ENCODE results near the gene GULP1.

GULP1 gene

DNA sequence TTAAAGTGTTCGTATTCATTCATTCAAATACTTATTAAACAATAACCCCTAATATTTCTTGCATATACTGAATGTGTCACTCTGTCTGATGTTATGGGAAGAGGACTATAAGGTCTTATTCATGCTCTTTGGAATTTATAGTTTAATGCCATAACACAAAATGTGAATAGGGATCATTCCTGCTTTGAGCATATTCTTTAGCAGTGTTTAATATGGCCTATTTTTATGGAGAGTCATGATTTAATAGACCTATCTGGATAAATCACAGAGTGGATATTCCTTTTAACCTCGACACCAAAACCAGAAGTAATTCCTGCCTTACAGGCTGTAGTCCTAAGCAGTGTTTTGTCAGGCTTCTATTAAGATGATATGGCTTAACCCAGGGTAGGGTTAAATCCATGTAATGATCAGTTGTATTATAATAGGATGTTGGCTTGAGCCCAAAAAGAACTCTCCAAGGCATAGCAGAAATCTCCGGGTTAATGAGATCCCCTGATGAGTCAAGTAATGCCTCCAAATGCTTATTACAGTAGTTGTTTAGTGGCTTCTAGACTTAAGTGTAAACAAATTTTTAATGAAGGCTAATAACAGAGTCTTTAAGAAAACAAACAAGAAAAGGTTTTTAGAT is 54.3 kb downstream of the GULP1 start:
- no peak for DNase-seq
- ChIA-PET CTCF (interaction anchor here (1.9 kb wide), 1 partner anchor 54 kb away, joined by 4 read pairs; the partner anchor contains the start of gene GULP1), POLR2A (no interaction called here)
- WGBS (ENCODE audit: insufficient coverage) = 100% methylated on average over 1 of the region's 3 CpGs
- peaks cover 0 to 8% (median 3%) of the 10 kb centered on the region in 4 experiments for H3K4me1 ChIP-seq (ENCODE audit: control extremely low read depth in 1 of 4, control insufficient read depth in 4 of 4, insufficient read depth in 4 of 4, low read length in 3 of 4)
- H3K27ac ChIP-seq (ENCODE audit: insufficient read depth in 1 of 2, low read depth in 1 of 2, low read length in 2 of 2, poor library complexity in 1 of 2, severe bottlenecking in 2 of 2) = no peak overlapping the region
- H3K27me3 ChIP-seq (replicated peaks in 2 of 5; ENCODE audit: control insufficient read depth in 4 of 5, insufficient read depth in 5 of 5, low read length in 4 of 5) = no peaks in the 10 kb centered on the region
- H3K9me3 ChIP-seq (ENCODE audit: control extremely low read depth in 1 of 5, control insufficient read depth in 4 of 5, insufficient read depth in 2 of 5, low read depth in 1 of 5, low read length in 4 of 5) = no peaks in the 10 kb centered on the region
- H3K4me3 ChIP-seq (ENCODE audit: control insufficient read depth in 1 of 7, extremely low read depth in 1 of 7, insufficient read depth in 4 of 7, low read depth in 2 of 7, low read length in 6 of 7) = no peak overlapping the region
- no peaks in the 10 kb centered on the region for H3K36me3 ChIP-seq (ENCODE audit: control insufficient read depth in 4 of 4, insufficient read depth in 4 of 4, low read length in 3 of 4)

- DNase-seq = no peak
- CTCF ChIA-PET = no interaction called here
- Histone ChIP-seq H3K4me3 (ENCODE audit: control insufficient read depth in 1 of 7, extremely low read depth in 1 of 7, insufficient read depth in 4 of 7, low read depth in 2 of 7, low read length in 6 of 7) (no peak overlapping the region), H3K36me3 (ENCODE audit: control insufficient read depth in 4 of 4, insufficient read depth in 4 of 4, low read length in 3 of 4) (no peaks in the 10 kb centered on the region), H3K9me3 (ENCODE audit: control extremely low read depth in 1 of 5, control insufficient read depth in 4 of 5, insufficient read depth in 2 of 5, low read depth in 1 of 5, low read length in 4 of 5) (peaks cover 0 to 4% (median 0%) of the 10 kb centered on the region in 5 experiments), H3K4me1 (ENCODE audit: control extremely low read depth in 1 of 4, control insufficient read depth in 4 of 4, insufficient read depth in 4 of 4, low read length in 3 of 4) (peaks cover 0 to 8% (median 3%) of the 10 kb centered on the region in 4 experiments), H3K27me3 (replicated peaks in 2 of 5; ENCODE audit: control insufficient read depth in 4 of 5, insufficient read depth in 5 of 5, low read length in 4 of 5) (no peaks in the 10 kb centered on the region), H3K27ac (ENCODE audit: insufficient read depth in 1 of 2, low read depth in 1 of 2, low read length in 2 of 2, poor library complexity in 1 of 2, severe bottlenecking in 2 of 2) (no peak overlapping the region)
- POLR2A ChIA-PET = no interaction called here
- no CpG with 5 or more reads among the region's 1 CpG for WGBS (ENCODE audit: insufficient coverage)
Observed at GRCh38 chr2:188349019-188349418, 57.3 kb downstream of the GULP1 start.

- CTCF ChIA-PET = interaction anchor here (0.9 to 1.3 kb wide), 2 partner anchors 17 to 853 kb away, joined by 3 to 4 read pairs; no protein-coding TSS in a partner anchor
- Histone ChIP-seq H3K36me3 (ENCODE audit: control insufficient read depth in 4 of 4, insufficient read depth in 4 of 4, low read length in 3 of 4) (no peaks in the 10 kb centered on the region), H3K4me1 (ENCODE audit: control extremely low read depth in 1 of 4, control insufficient read depth in 4 of 4, insufficient read depth in 4 of 4, low read length in 3 of 4) (no peaks in the 10 kb centered on the region), H3K27me3 (replicated peaks in 2 of 5; ENCODE audit: control insufficient read depth in 4 of 5, insufficient read depth in 5 of 5, low read length in 4 of 5) (peaks cover 0 to 3% (median 0%) of the 10 kb centered on the region in 5 experiments), H3K27ac (ENCODE audit: insufficient read depth in 1 of 2, low read depth in 1 of 2, low read length in 2 of 2, poor library complexity in 1 of 2, severe bottlenecking in 2 of 2) (no peak overlapping the region), H3K4me3 (ENCODE audit: control insufficient read depth in 1 of 7, extremely low read depth in 1 of 7, insufficient read depth in 4 of 7, low read depth in 2 of 7, low read length in 6 of 7) (no peak overlapping the region), H3K9me3 (ENCODE audit: control extremely low read depth in 1 of 5, control insufficient read depth in 4 of 5, insufficient read depth in 2 of 5, low read depth in 1 of 5, low read length in 4 of 5) (peaks cover 0 to 4% (median 0%) of the 10 kb centered on the region in 5 experiments)
- POLR2A ChIA-PET = no interaction called here
- DNase-seq = no peak
- WGBS (ENCODE audit: insufficient coverage) = 93% methylated on average over 5 of the region's 5 CpGs
Observed at GRCh38 chr2:188353282-188353681, 61.6 kb downstream of the GULP1 start.

DNA sequence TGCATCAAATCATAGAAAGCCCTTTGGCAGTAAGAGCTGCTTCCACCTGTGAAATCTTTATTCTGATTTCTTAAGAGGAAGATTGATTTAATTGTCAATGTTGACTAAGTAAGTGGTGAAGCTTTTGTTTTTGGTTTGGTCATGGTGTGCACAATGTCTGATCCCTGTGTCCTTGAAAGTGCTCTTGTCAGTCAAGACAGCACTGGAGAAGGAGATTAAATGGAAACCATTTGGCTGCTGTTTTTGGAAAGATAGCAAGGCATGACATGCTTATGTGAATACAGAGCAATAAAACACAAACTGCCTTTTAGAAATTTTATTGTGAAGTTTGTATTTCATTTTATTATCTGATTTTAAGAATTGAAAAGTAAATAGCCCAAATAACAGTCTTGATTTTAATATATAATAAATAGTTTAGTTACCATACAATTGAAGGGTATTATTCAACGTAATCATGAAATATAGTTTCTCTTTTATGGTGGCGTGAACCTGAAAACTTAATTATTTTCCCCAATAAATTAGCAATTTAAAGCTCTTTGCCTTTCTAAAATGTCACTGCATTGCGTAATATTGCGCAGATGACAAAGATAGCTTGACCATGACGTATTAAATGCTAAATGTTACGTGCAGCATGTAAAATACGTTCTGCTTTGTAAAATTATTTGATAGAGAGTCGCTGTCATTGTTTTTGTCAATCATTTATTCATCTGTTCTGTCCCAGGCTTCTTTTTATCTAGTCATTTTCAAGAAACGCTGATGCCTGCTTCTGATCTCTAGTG is 69.0 kb downstream of the GULP1 start:
- Histone ChIP-seq H3K27me3 (replicated peaks in 2 of 5; ENCODE audit: control insufficient read depth in 4 of 5, insufficient read depth in 5 of 5, low read length in 4 of 5) (no peaks in the 10 kb centered on the region), H3K36me3 (ENCODE audit: control insufficient read depth in 4 of 4, insufficient read depth in 4 of 4, low read length in 3 of 4) (no peaks in the 10 kb centered on the region), H3K4me1 (ENCODE audit: control extremely low read depth in 1 of 4, control insufficient read depth in 4 of 4, insufficient read depth in 4 of 4, low read length in 3 of 4) (no peaks in the 10 kb centered on the region), H3K4me3 (ENCODE audit: control insufficient read depth in 1 of 7, extremely low read depth in 1 of 7, insufficient read depth in 4 of 7, low read depth in 2 of 7, low read length in 6 of 7) (no peak overlapping the region), H3K27ac (ENCODE audit: insufficient read depth in 1 of 2, low read depth in 1 of 2, low read length in 2 of 2, poor library complexity in 1 of 2, severe bottlenecking in 2 of 2) (no peak overlapping the region), H3K9me3 (ENCODE audit: control extremely low read depth in 1 of 5, control insufficient read depth in 4 of 5, insufficient read depth in 2 of 5, low read depth in 1 of 5, low read length in 4 of 5) (no peaks in the 10 kb centered on the region)
- POLR2A ChIA-PET = interaction anchor here (0.6 kb wide), 1 partner anchor 14 kb away, joined by 3 read pairs; no protein-coding TSS in a partner anchor
- CTCF ChIA-PET = interaction anchor here (1.3 kb wide), 1 partner anchor 9 kb away, joined by 4 read pairs; no protein-coding TSS in a partner anchor
- no peak for DNase-seq
- WGBS (ENCODE audit: insufficient coverage) = 97% methylated on average over 6 of the region's 9 CpGs

GRCh38 chr2:188364033-188364630 is 72.5 kb downstream of the GULP1 start:
- DNase-seq = no peak
- Histone ChIP-seq H3K27me3 (replicated peaks in 2 of 5; ENCODE audit: control insufficient read depth in 4 of 5, insufficient read depth in 5 of 5, low read length in 4 of 5) (no peaks in the 10 kb centered on the region), H3K4me1 (ENCODE audit: control extremely low read depth in 1 of 4, control insufficient read depth in 4 of 4, insufficient read depth in 4 of 4, low read length in 3 of 4) (no peaks in the 10 kb centered on the region), H3K27ac (ENCODE audit: insufficient read depth in 1 of 2, low read depth in 1 of 2, low read length in 2 of 2, poor library complexity in 1 of 2, severe bottlenecking in 2 of 2) (no peak overlapping the region), H3K36me3 (ENCODE audit: control insufficient read depth in 4 of 4, insufficient read depth in 4 of 4, low read length in 3 of 4) (no peaks in the 10 kb centered on the region), H3K9me3 (ENCODE audit: control extremely low read depth in 1 of 5, control insufficient read depth in 4 of 5, insufficient read depth in 2 of 5, low read depth in 1 of 5, low read length in 4 of 5) (no peaks in the 10 kb centered on the region), H3K4me3 (ENCODE audit: control insufficient read depth in 1 of 7, extremely low read depth in 1 of 7, insufficient read depth in 4 of 7, low read depth in 2 of 7, low read length in 6 of 7) (no peak overlapping the region)
- ChIA-PET POLR2A (no interaction called here), CTCF (no interaction called here)
- WGBS (ENCODE audit: insufficient coverage) = 89% methylated on average over 1 of the region's 4 CpGs

- Histone ChIP-seq H3K4me1 (ENCODE audit: control extremely low read depth in 1 of 4, control insufficient read depth in 4 of 4, insufficient read depth in 4 of 4, low read length in 3 of 4) (no peaks in the 10 kb centered on the region), H3K4me3 (ENCODE audit: control insufficient read depth in 1 of 7, extremely low read depth in 1 of 7, insufficient read depth in 4 of 7, low read depth in 2 of 7, low read length in 6 of 7) (no peak overlapping the region), H3K27ac (ENCODE audit: insufficient read depth in 1 of 2, low read depth in 1 of 2, low read length in 2 of 2, poor library complexity in 1 of 2, severe bottlenecking in 2 of 2) (no peak overlapping the region), H3K27me3 (replicated peaks in 2 of 5; ENCODE audit: control insufficient read depth in 4 of 5, insufficient read depth in 5 of 5, low read length in 4 of 5) (no peaks in the 10 kb centered on the region), H3K9me3 (ENCODE audit: control extremely low read depth in 1 of 5, control insufficient read depth in 4 of 5, insufficient read depth in 2 of 5, low read depth in 1 of 5, low read length in 4 of 5) (no peaks in the 10 kb centered on the region), H3K36me3 (ENCODE audit: control insufficient read depth in 4 of 4, insufficient read depth in 4 of 4, low read length in 3 of 4) (no peaks in the 10 kb centered on the region)
- CTCF ChIA-PET = no interaction called here
- POLR2A ChIA-PET = no interaction called here
- DNase-seq = no peak
Observed at GRCh38 chr2:188365058-188365641, 73.5 kb downstream of the GULP1 start.

DNA sequence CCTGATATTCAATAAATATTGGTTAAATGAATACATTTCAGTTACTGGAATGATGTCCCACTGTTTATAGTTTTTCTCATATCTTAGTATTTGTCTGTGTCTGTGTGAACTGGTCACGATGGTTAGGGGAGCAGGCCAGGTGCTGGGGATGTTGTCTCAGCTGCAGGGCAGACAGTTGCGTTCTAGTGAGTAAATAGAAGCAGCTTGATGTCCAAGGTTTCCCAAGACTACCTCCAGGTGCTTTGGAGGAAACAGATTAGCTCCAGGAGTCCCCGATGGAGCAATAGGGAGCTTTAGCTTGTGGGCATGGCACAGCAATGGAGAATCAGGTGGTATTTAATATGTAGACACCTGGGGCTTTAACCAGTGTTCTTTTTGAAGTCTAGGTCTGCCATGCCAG is 75.5 kb downstream of the GULP1 start:
- no peak overlapping the region for H3K27ac ChIP-seq (ENCODE audit: insufficient read depth in 1 of 2, low read depth in 1 of 2, low read length in 2 of 2, poor library complexity in 1 of 2, severe bottlenecking in 2 of 2)
- no peak for DNase-seq
- ChIA-PET CTCF (no interaction called here), POLR2A (no interaction called here)
- no peak overlapping the region for H3K4me3 ChIP-seq (ENCODE audit: control insufficient read depth in 1 of 7, extremely low read depth in 1 of 7, insufficient read depth in 4 of 7, low read depth in 2 of 7, low read length in 6 of 7)
- H3K36me3 ChIP-seq (ENCODE audit: control insufficient read depth in 4 of 4, insufficient read depth in 4 of 4, low read length in 3 of 4) = no peaks in the 10 kb centered on the region
- WGBS (ENCODE audit: insufficient coverage) = 94% methylated on average over 3 of the region's 3 CpGs
- H3K27me3 ChIP-seq (replicated peaks in 2 of 5; ENCODE audit: control insufficient read depth in 4 of 5, insufficient read depth in 5 of 5, low read length in 4 of 5) = no peaks in the 10 kb centered on the region
- H3K9me3 ChIP-seq (ENCODE audit: control extremely low read depth in 1 of 5, control insufficient read depth in 4 of 5, insufficient read depth in 2 of 5, low read depth in 1 of 5, low read length in 4 of 5) = no peaks in the 10 kb centered on the region
- no peaks in the 10 kb centered on the region for H3K4me1 ChIP-seq (ENCODE audit: control extremely low read depth in 1 of 4, control insufficient read depth in 4 of 4, insufficient read depth in 4 of 4, low read length in 3 of 4)

All from common myeloid progenitor, CD34-positive (primary cell).